ENCODE data around the gene WWTR1. TPM values are rescaled to one million over a fixed set of nuclear protein-coding genes. Genes with fewer than 3 reads are reported as not detected.

The WWTR1 gene
- total RNA-seq, 1 donor from 2014 or later, result 137 TPM

DNA sequence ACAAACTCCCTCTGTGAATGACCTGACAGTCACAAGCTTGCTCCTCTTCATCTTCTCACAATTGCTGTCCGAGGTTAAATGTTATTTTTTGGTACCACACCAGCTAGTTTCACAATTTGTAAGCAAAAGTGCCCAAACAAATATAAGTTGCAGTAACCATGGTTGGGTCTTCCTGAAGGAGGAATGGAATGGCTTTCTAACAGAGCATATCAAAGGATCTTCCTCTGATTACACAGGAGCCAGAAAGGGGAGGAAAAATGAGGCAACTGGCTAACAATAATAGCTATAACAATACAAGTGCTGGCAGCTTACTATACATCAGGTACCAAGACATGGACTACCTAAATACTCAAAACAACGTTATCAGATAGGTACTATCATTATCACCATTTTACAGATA, 90.4 kb downstream of the WWTR1 start:
- H3K36me3 Mint-ChIP-seq (ENCODE audit: low read depth, unreplicated experiment), result peaks cover 26% of the 10 kb centered on the region
- no peaks in the 10 kb centered on the region for H3K9me3 Mint-ChIP-seq (ENCODE audit: unreplicated experiment)
- no peak overlapping the region for H3K4me3 Mint-ChIP-seq (ENCODE audit: unreplicated experiment)
- H3K27ac Mint-ChIP-seq (ENCODE audit: unreplicated experiment), result peak overlapping the region; percentile 44
- peaks cover 39% of the 10 kb centered on the region for H3K4me1 Mint-ChIP-seq (ENCODE audit: unreplicated experiment)
- DNase-seq (ENCODE audit: low spot score), result no peak
- H3K27me3 Mint-ChIP-seq (ENCODE audit: unreplicated experiment), result peaks cover 4% of the 10 kb centered on the region
- TF ChIP-seq, protein P1, sequence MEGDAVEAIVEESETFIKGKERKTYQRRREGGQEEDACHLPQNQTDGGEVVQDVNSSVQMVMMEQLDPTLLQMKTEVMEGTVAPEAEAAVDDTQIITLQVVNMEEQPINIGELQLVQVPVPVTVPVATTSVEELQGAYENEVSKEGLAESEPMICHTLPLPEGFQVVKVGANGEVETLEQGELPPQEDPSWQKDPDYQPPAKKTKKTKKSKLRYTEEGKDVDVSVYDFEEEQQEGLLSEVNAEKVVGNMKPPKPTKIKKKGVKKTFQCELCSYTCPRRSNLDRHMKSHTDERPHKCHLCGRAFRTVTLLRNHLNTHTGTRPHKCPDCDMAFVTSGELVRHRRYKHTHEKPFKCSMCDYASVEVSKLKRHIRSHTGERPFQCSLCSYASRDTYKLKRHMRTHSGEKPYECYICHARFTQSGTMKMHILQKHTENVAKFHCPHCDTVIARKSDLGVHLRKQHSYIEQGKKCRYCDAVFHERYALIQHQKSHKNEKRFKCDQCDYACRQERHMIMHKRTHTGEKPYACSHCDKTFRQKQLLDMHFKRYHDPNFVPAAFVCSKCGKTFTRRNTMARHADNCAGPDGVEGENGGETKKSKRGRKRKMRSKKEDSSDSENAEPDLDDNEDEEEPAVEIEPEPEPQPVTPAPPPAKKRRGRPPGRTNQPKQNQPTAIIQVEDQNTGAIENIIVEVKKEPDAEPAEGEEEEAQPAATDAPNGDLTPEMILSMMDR (IDR thresholded peaks at IDR 0.05; ENCODE audit: unreplicated experiment), result no peak

DNA sequence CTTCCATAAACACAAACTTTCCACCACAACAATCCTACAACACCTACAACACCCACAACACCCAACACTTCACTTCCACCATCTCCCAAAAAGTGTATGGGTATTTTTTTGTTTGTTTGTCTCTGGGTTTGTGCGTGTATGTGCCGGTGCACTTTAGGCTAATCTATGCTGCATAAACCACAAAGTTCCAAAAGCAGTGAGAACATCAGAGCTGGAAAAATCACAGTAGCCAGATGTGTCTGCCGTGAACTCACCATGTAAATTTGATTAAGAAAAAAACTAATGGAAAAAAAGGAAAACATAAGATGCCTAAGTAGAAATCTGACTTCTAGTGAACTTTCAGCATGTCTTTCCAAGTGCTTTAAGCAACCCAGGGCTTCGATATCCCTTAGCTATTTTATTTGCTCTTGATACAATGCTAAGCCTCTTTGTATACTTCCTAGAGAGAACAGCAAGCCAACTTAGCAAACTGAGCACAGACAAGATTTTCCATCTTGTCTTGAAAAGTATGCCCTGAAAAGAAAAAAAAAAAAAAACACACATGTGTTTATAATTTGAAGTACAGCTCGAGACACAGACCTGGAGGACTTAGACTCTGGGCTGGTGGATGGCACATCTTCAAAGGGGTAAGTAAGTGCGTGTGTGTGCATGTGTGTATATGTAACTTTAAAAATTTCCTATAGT, 91.4 kb downstream of the WWTR1 start:
- Mint-ChIP-seq H3K4me1 (ENCODE audit: unreplicated experiment) (peaks cover 35% of the 10 kb centered on the region), H3K27ac (ENCODE audit: unreplicated experiment) (peak overlapping the region; percentile 3), H3K36me3 (ENCODE audit: low read depth, unreplicated experiment) (peaks cover 18% of the 10 kb centered on the region), H3K27me3 (ENCODE audit: unreplicated experiment) (peaks cover 7% of the 10 kb centered on the region), H3K4me3 (ENCODE audit: unreplicated experiment) (no peak overlapping the region), H3K9me3 (ENCODE audit: unreplicated experiment) (no peaks in the 10 kb centered on the region)
- TF ChIP-seq, protein P1 (IDR thresholded peaks at IDR 0.05; ENCODE audit: unreplicated experiment), result no peak
- DNase-seq (ENCODE audit: low spot score), result no peak

- Mint-ChIP-seq H3K36me3 (ENCODE audit: low read depth, unreplicated experiment) (peaks cover 33% of the 10 kb centered on the region), H3K4me1 (ENCODE audit: unreplicated experiment) (peaks cover 51% of the 10 kb centered on the region), H3K9me3 (ENCODE audit: unreplicated experiment) (no peaks in the 10 kb centered on the region), H3K4me3 (ENCODE audit: unreplicated experiment) (no peak overlapping the region), H3K27ac (ENCODE audit: unreplicated experiment) (peak overlapping the region; percentile 57), H3K27me3 (ENCODE audit: unreplicated experiment) (peaks cover 10% of the 10 kb centered on the region)
- DNase-seq (ENCODE audit: low spot score), result no peak
- TF ChIP-seq, protein P1 (IDR thresholded peaks at IDR 0.05; ENCODE audit: unreplicated experiment), result no peak
These were observed 93.7 kb downstream of the WWTR1 start for GRCh38 chr3:149564079-149564478.

DNA sequence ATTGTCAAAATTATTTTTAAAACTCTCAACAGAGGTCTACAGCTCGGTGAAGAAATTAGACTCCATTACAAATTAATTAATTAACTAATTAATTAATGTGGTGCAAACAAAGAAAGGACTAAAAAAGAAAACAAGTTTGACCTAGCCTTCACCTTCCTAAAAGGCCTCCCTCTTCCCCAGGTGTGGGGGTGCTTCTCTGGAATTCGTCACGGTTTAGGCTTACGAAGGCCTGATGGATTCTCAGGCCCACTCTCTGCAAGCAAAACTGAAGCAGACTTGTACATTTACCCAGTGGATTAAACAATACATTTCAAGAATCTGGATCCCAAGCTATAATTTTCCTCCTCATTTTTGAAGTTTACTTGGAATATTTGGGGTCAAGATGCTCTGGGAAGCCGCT, 94.7 kb downstream of the WWTR1 start:
- TF ChIP-seq, protein P1 (IDR thresholded peaks at IDR 0.05; ENCODE audit: unreplicated experiment), result no peak
- peaks cover 10% of the 10 kb centered on the region for H3K27me3 Mint-ChIP-seq (ENCODE audit: unreplicated experiment)
- no peak overlapping the region for H3K4me3 Mint-ChIP-seq (ENCODE audit: unreplicated experiment)
- H3K4me1 Mint-ChIP-seq (ENCODE audit: unreplicated experiment), result peaks cover 56% of the 10 kb centered on the region
- DNase-seq (ENCODE audit: low spot score), result no peak
- H3K27ac Mint-ChIP-seq (ENCODE audit: unreplicated experiment), result no peak overlapping the region
- H3K9me3 Mint-ChIP-seq (ENCODE audit: unreplicated experiment), result no peaks in the 10 kb centered on the region
- H3K36me3 Mint-ChIP-seq (ENCODE audit: low read depth, unreplicated experiment), result peaks cover 40% of the 10 kb centered on the region

- H3K4me1 Mint-ChIP-seq (ENCODE audit: unreplicated experiment), result peaks cover 58% of the 10 kb centered on the region
- H3K27ac Mint-ChIP-seq (ENCODE audit: unreplicated experiment), result no peak overlapping the region
- TF ChIP-seq, protein P1 (IDR thresholded peaks at IDR 0.05; ENCODE audit: unreplicated experiment), result no peak
These were observed 97.2 kb downstream of the WWTR1 start for GRCh38 chr3:149560617-149561016.

More at GRCh38 chr3:149560617-149561016, 97.2 kb downstream of the WWTR1 start:
- no peak overlapping the region for H3K4me3 Mint-ChIP-seq (ENCODE audit: unreplicated experiment)
- H3K36me3 Mint-ChIP-seq (ENCODE audit: low read depth, unreplicated experiment), result peaks cover 30% of the 10 kb centered on the region
- H3K27me3 Mint-ChIP-seq (ENCODE audit: unreplicated experiment), result peaks cover 10% of the 10 kb centered on the region
- DNase-seq (ENCODE audit: low spot score), result no peak
- H3K9me3 Mint-ChIP-seq (ENCODE audit: unreplicated experiment), result no peaks in the 10 kb centered on the region
